OCI-LY3 (cell line): ENCODE data around the gene PTCD2.
A peak's percentile ranks its signal among the peaks of the same experiment; 100 is the strongest.

Experiments used
- H2AFZ ChIP-seq: fragments of 200-600, 300-600 bp; shearing (Covaris generic); 2 replicates; pipeline ENCODE4 v1.6.0; 2014; ENCODE audit warnings: antibody characterized with exemption, low read depth, low read length
- H3K27ac ChIP-seq: fragments of 200-600, 300-600 bp; sonication (generic); 2 replicates; pipeline ENCODE4 v1.5.1; 2014; ENCODE audit warnings: mild to moderate bottlenecking, low read length, moderate library complexity, mixed read lengths
- H3K27me3 ChIP-seq: fragments of 200-600, 300-600 bp; sonication (generic); 2 replicates; pipeline ENCODE4 v1.6.1; 2014; ENCODE audit warnings: low read depth, low read length, mixed read lengths
- H3K36me3 ChIP-seq: fragments of 200-600, 300-600 bp; sonication (generic); replicated peaks from 2 replicates; pipeline ENCODE3; 2014; ENCODE audit warnings: low read depth, low read length, mixed read lengths
- H3K4me1 ChIP-seq: fragments of 300-600, 200-600 bp; sonication (generic); 2 replicates; pipeline ENCODE4 v1.6.1; 2014; ENCODE audit warnings: low read length, mixed read lengths
- H3K4me2 ChIP-seq: fragments of 200-600, 300-600 bp; sonication (generic); 2 replicates; pipeline ENCODE4 v1.6.1; 2014; ENCODE audit warnings: low read length, mixed read lengths
- H3K4me3 ChIP-seq: fragments of 300-600, 200-600 bp; sonication (generic); 2 replicates; pipeline ENCODE4 v1.5.1; 2014; ENCODE audit warnings: antibody characterized with exemption, mild to moderate bottlenecking, low read length, moderate library complexity
- H3K79me2 ChIP-seq: fragments of 300-600, 200-600 bp; shearing (Covaris generic); 2 replicates; pipeline ENCODE4 v1.6.1; 2014; ENCODE audit warnings: mild to moderate bottlenecking, low read length, mixed read lengths
- H3K9ac ChIP-seq: fragments of 300-600, 200-600 bp; shearing (Covaris generic); 2 replicates; pipeline ENCODE4 v1.6.0; 2014; ENCODE audit warnings: mild to moderate bottlenecking, low read length, moderate library complexity
- H3K9me3 ChIP-seq: fragments of 200-600, 300-600 bp; shearing (Covaris generic); 2 replicates; pipeline ENCODE4 v1.6.1; 2014; ENCODE audit warnings: low read length, mixed read lengths; ENCODE audit not compliant: insufficient read depth
- H4K20me1 ChIP-seq: fragments of 200-600, 300-600 bp; sonication (generic); 2 replicates; pipeline ENCODE4 v1.6.1; 2016; ENCODE audit warnings: low read length, mixed read lengths; ENCODE audit not compliant: insufficient read depth
- CTCF ChIP-seq: fragments of 200-600, 300-600 bp; sonication (generic); IDR thresholded peaks from 2 replicates; pipeline ENCODE4 v1.5.1; 2014; ENCODE audit warnings: antibody characterized with exemption, low read length, low read depth
- EZH2phosphoT487 ChIP-seq: fragments of 200-600 bp; shearing (Covaris generic); IDR thresholded peaks from 2 replicates; pipeline ENCODE4 v1.6.1; 2018; ENCODE audit warnings: antibody characterized with exemption, mixed run types, low read depth

Gene PTCD2

GRCh38 chr5:72372331-72372730, 52.2 kb downstream of the PTCD2 start:
- Histone ChIP-seq H3K4me2 (peak overlapping the region; percentile 27), H3K27me3 (no peaks in the 10 kb centered on the region), H3K4me1 (peaks cover 55% of the 10 kb centered on the region), H3K9ac (no peak overlapping the region), H3K9me3 (no peaks in the 10 kb centered on the region), H4K20me1 (no peaks in the 10 kb centered on the region), H3K36me3 (peaks cover 8% of the 10 kb centered on the region), H3K27ac (no peak overlapping the region), H2AFZ (no peak overlapping the region), H3K4me3 (no peak overlapping the region), H3K79me2 (no peaks in the 10 kb centered on the region)
- TF ChIP-seq CTCF: no peak
- TF ChIP-seq EZH2phosphoT487: no peak

GRCh38 chr5:72372923-72373322, 52.8 kb downstream of the PTCD2 start:
- Histone ChIP-seq H3K4me2 (0 out of 2 replicates have a peak overlapping the region, but pooled peaks have one; percentile 27), H3K27ac (no peak overlapping the region), H3K36me3 (peaks cover 8% of the 10 kb centered on the region), H4K20me1 (no peaks in the 10 kb centered on the region), H3K27me3 (no peaks in the 10 kb centered on the region), H2AFZ (no peak overlapping the region), H3K9me3 (no peaks in the 10 kb centered on the region), H3K9ac (no peak overlapping the region), H3K4me1 (peaks cover 52% of the 10 kb centered on the region), H3K79me2 (no peaks in the 10 kb centered on the region), H3K4me3 (no peak overlapping the region)
- TF ChIP-seq CTCF: no peak
- TF ChIP-seq EZH2phosphoT487: no peak

GRCh38 chr5:72374844-72375243, 54.7 kb downstream of the PTCD2 start:
- no peak for TF ChIP-seq CTCF
- no peak for TF ChIP-seq EZH2phosphoT487
- no peak overlapping the region for H2AFZ ChIP-seq
- H3K9ac ChIP-seq: no peak overlapping the region
- no peak overlapping the region for H3K4me3 ChIP-seq
- no peaks in the 10 kb centered on the region for H3K9me3 ChIP-seq
- H3K79me2 ChIP-seq: no peaks in the 10 kb centered on the region
- H4K20me1 ChIP-seq: no peaks in the 10 kb centered on the region
- H3K27ac ChIP-seq: no peak overlapping the region; the same call in 1 of the 2 replicates
- peaks cover 8% of the 10 kb centered on the region for H3K36me3 ChIP-seq
- H3K27me3 ChIP-seq: no peaks in the 10 kb centered on the region
- H3K4me2 ChIP-seq: 0 out of 2 replicates have a peak overlapping the region, but pooled peaks have one; percentile 19
- H3K4me1 ChIP-seq: peaks cover 33% of the 10 kb centered on the region

- Histone ChIP-seq H3K27ac (no peak overlapping the region), H3K4me2 (no peak overlapping the region), H3K9me3 (no peaks in the 10 kb centered on the region), H3K79me2 (no peaks in the 10 kb centered on the region), H3K9ac (no peak overlapping the region), H4K20me1 (no peaks in the 10 kb centered on the region), H3K27me3 (no peaks in the 10 kb centered on the region), H2AFZ (no peak overlapping the region), H3K4me3 (no peak overlapping the region), H3K4me1 (peaks cover 41% of the 10 kb centered on the region), H3K36me3 (no peaks in the 10 kb centered on the region)
- no peak for TF ChIP-seq CTCF
- TF ChIP-seq EZH2phosphoT487: no peak
Observed at GRCh38 chr5:72376381-72376780, 56.2 kb downstream of the PTCD2 start.
